ENCODE data around the gene BEX3.

DNA sequence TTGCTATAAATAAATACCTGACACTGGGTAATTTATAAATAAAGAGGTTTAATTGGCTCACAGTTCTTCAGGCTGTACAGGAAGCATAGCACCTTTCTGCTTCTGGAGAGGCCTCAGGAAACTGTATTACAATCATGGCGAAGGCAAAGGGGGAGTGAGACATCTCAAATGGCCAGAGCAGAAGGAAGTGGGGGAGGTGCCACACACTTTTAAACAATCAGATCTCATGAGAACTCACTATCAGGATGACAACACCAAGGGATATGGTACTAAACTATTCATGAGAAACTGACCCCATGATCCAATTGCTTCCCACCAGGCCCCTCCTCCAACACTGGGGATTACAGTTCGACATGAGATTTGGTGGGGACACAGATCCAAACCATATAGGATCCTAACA is 31.7 kb upstream of the BEX3 start:
- TF ChIP-seq POLR2AphosphoS5 (IDR thresholded peaks at IDR 0.05; ENCODE audit: low read depth) (no peak), GABPA (IDR thresholded peaks at IDR 0.05; ENCODE audit: low read depth) (no peak), REST (IDR thresholded peaks at IDR 0.05; ENCODE audit: insufficient replicate concordance, low read depth) (no peak), SPI1 (IDR thresholded peaks at IDR 0.05; ENCODE audit: borderline replicate concordance, low read depth) (no peak)
- TF ChIP-seq, protein P1, sequence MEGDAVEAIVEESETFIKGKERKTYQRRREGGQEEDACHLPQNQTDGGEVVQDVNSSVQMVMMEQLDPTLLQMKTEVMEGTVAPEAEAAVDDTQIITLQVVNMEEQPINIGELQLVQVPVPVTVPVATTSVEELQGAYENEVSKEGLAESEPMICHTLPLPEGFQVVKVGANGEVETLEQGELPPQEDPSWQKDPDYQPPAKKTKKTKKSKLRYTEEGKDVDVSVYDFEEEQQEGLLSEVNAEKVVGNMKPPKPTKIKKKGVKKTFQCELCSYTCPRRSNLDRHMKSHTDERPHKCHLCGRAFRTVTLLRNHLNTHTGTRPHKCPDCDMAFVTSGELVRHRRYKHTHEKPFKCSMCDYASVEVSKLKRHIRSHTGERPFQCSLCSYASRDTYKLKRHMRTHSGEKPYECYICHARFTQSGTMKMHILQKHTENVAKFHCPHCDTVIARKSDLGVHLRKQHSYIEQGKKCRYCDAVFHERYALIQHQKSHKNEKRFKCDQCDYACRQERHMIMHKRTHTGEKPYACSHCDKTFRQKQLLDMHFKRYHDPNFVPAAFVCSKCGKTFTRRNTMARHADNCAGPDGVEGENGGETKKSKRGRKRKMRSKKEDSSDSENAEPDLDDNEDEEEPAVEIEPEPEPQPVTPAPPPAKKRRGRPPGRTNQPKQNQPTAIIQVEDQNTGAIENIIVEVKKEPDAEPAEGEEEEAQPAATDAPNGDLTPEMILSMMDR (IDR thresholded peaks at IDR 0.05; ENCODE audit: insufficient read depth, low read length): no peak
